K562 (cell line): Measurements from ENCODE around the gene GNA15. TPM values are rescaled to one million over a fixed set of nuclear protein-coding genes. Genes with fewer than 3 reads are reported as not detected.
A peak's percentile ranks its signal among the peaks of the same experiment; 100 is the strongest.

Experiments used
- E2F6 ChIP-seq, 2 experiments: IDR thresholded peaks; 2 replicates each; pipeline ENCODE4 v1.6.1; 2011; ENCODE audit warnings: borderline replicate concordance in 1 of 2, control low read depth in 1 of 2, low read depth in 1 of 2, low read length in 1 of 2, mild to moderate bottlenecking in 1 of 2, mixed read lengths in 1 of 2, moderate library complexity in 1 of 2; ENCODE audit not compliant: insufficient read depth in 1 of 2, insufficient read length in 1 of 2, poor library complexity in 1 of 2, severe bottlenecking in 1 of 2; ENCODE audit errors: extremely low read depth in 1 of 2
- GABPB1 ChIP-seq: sonication (generic); formaldehyde crosslinking; IDR thresholded peaks from 2 replicates; pipeline ENCODE4 v1.8.0; 2022; ENCODE audit warnings: mild to moderate bottlenecking, missing genetic modification reagents
- HMGN3 ChIP-seq: IDR thresholded peaks from 2 replicates; pipeline ENCODE4 v1.6.1; 2011; ENCODE audit warnings: borderline replicate concordance, low read depth, mild to moderate bottlenecking, mixed read lengths, low read length; ENCODE audit not compliant: insufficient read length; ENCODE audit errors: extremely low read depth
- HSF4 ChIP-seq: fragments of 250-450 bp; sonication (Bioruptor Pico); IDR thresholded peaks from 2 replicates; pipeline ENCODE4 v2.1.2; 2022; ENCODE audit warnings: mild to moderate bottlenecking, moderate library complexity, borderline replicate concordance
- KAT7 ChIP-seq: sonication (generic); formaldehyde crosslinking; IDR thresholded peaks from 2 replicates; pipeline ENCODE4 v1.8.0; 2022; ENCODE audit warnings: missing genetic modification reagents, mild to moderate bottlenecking, borderline replicate concordance
- MYBL2 ChIP-seq, 2 experiments: fragments of 450-650 bp in 1 of 2; sonication (generic) in 1 of 2; formaldehyde crosslinking in 1 of 2; IDR thresholded peaks; 2 replicates each; pipeline versions ENCODE4 v1.6.1 to v1.8.1; 2017 to 2022; ENCODE audit warnings: borderline replicate concordance in 1 of 2, inconsistent platforms in 1 of 2, low read depth in 1 of 2, mild to moderate bottlenecking in 1 of 2, missing genetic modification reagents in 1 of 2, moderate library complexity in 1 of 2
- RNF2 ChIP-seq: sonication (generic); IDR thresholded peaks from 2 replicates; pipeline ENCODE4 v1.6.1; 2016
- ZFX ChIP-seq: sonication (generic); formaldehyde crosslinking; IDR thresholded peaks from 2 replicates; pipeline ENCODE4 v1.8.0; 2022; ENCODE audit warnings: mild to moderate bottlenecking, missing genetic modification reagents, moderate library complexity
- ZNF133 ChIP-seq: fragments of 250-450 bp; sonication (Bioruptor Pico); IDR thresholded peaks from 2 replicates; pipeline ENCODE4 v1.4.0; 2020; ENCODE audit warnings: mild to moderate bottlenecking
- polyA plus RNA-seq, 8 experiments: library from polyadenylated mRNA; depleted of rRNA in 4 of 8; stranded (reverse) in 5 of 8; unstranded in 3 of 8; fragments of >200 nt; fragmentation: Nextera tagmentation in 2 of 8; fragmentation: Illumina TruSeq in 1 of 8; extraction: Ambion mirVana in 2 of 8; extraction: Trizol in 1 of 8; gene quantifications; 2 replicates each; pipeline versions ENCODE4 v1.2.1 to v1.2.3, GENCODE V29; 2011 to 2014; ENCODE audit warnings: inconsistent platforms in 1 of 8, missing spikeins in 1 of 8
- total RNA-seq, 7 experiments: library from RNA; depleted of rRNA in 6 of 7; stranded (reverse); fragments of >200 nt in 6 of 7; fragmentation: Illumina TruSeq in 2 of 7; extraction: Trizol in 2 of 7; gene quantifications; 2 replicates each; pipeline versions ENCODE4 v1.2.1 to v1.2.3, GENCODE V29; 2011 to 2021; ENCODE audit warnings: low replicate concordance in 1 of 7
- TF ChIP-seq, protein P1 (sequence below), 2 experiments: fragments of 450-650 bp in 1 of 2; sonication (generic) in 1 of 2; formaldehyde crosslinking in 1 of 2; IDR thresholded peaks; 2 replicates each; pipeline versions ENCODE4 v1.7.1 to v1.9.0; 2016 to 2022; ENCODE audit warnings: inconsistent platforms in 1 of 2, mild to moderate bottlenecking in 1 of 2, missing genetic modification reagents in 1 of 2
- TF ChIP-seq, protein P2 (sequence below), 2 experiments: IDR thresholded peaks; 2 replicates each; pipeline ENCODE4 v1.6.1; 2012; ENCODE audit warnings: improper control_type of control experiment in 2 of 2, low read depth in 2 of 2, low read length in 2 of 2, borderline replicate concordance in 1 of 2

GNA15 gene
- total and polyA plus RNA-seq, 9 of the 15 experiments (the other 6 are each of a cell fraction or from before 2014, with no cell fraction given), result 0.03 to 0.24 (median 0.11) TPM; not detected in 1

- TF ChIP-seq, protein P1, sequence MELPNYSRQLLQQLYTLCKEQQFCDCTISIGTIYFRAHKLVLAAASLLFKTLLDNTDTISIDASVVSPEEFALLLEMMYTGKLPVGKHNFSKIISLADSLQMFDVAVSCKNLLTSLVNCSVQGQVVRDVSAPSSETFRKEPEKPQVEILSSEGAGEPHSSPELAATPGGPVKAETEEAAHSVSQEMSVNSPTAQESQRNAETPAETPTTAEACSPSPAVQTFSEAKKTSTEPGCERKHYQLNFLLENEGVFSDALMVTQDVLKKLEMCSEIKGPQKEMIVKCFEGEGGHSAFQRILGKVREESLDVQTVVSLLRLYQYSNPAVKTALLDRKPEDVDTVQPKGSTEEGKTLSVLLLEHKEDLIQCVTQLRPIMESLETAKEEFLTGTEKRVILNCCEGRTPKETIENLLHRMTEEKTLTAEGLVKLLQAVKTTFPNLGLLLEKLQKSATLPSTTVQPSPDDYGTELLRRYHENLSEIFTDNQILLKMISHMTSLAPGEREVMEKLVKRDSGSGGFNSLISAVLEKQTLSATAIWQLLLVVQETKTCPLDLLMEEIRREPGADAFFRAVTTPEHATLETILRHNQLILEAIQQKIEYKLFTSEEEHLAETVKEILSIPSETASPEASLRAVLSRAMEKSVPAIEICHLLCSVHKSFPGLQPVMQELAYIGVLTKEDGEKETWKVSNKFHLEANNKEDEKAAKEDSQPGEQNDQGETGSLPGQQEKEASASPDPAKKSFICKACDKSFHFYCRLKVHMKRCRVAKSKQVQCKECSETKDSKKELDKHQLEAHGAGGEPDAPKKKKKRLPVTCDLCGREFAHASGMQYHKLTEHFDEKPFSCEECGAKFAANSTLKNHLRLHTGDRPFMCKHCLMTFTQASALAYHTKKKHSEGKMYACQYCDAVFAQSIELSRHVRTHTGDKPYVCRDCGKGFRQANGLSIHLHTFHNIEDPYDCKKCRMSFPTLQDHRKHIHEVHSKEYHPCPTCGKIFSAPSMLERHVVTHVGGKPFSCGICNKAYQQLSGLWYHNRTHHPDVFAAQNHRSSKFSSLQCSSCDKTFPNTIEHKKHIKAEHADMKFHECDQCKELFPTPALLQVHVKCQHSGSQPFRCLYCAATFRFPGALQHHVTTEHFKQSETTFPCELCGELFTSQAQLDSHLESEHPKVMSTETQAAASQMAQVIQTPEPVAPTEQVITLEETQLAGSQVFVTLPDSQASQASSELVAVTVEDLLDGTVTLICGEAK (IDR thresholded peaks at IDR 0.05), result peak; percentile 44; the same call in 1 of the 2 replicates
- TF ChIP-seq, protein P1 (CRISPR knock-in tag; IDR thresholded peaks at IDR 0.05), result no peak
- no peak for TF ChIP-seq MYBL2 (IDR thresholded peaks at IDR 0.05; ENCODE audit: low read depth)
- TF ChIP-seq MYBL2 (CRISPR knock-in tag; IDR thresholded peaks at IDR 0.05; ENCODE audit: borderline replicate concordance), result no peak
- TF ChIP-seq, protein P2, sequence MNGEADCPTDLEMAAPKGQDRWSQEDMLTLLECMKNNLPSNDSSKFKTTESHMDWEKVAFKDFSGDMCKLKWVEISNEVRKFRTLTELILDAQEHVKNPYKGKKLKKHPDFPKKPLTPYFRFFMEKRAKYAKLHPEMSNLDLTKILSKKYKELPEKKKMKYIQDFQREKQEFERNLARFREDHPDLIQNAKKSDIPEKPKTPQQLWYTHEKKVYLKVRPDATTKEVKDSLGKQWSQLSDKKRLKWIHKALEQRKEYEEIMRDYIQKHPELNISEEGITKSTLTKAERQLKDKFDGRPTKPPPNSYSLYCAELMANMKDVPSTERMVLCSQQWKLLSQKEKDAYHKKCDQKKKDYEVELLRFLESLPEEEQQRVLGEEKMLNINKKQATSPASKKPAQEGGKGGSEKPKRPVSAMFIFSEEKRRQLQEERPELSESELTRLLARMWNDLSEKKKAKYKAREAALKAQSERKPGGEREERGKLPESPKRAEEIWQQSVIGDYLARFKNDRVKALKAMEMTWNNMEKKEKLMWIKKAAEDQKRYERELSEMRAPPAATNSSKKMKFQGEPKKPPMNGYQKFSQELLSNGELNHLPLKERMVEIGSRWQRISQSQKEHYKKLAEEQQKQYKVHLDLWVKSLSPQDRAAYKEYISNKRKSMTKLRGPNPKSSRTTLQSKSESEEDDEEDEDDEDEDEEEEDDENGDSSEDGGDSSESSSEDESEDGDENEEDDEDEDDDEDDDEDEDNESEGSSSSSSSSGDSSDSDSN (IDR thresholded peaks at IDR 0.05; ENCODE audit: borderline replicate concordance in 1 of 2, low read depth in 2 of 2, low read length in 2 of 2), result 0 out of 4 replicates have a peak, but pooled peaks of 1 of the 2 experiments have one; percentile 37
- peak; percentile 38 for TF ChIP-seq ZFX
- TF ChIP-seq RNF2, result no peak
- TF ChIP-seq HMGN3, result peak; percentile 3
- no peak for TF ChIP-seq ZNF133 (CRISPR knock-in tag)
- peak in 1 of 2 experiments; percentile 55 for TF ChIP-seq E2F6 (IDR thresholded peaks at IDR 0.05; ENCODE audit: borderline replicate concordance in 1 of 2, extremely low read depth in 1 of 2, insufficient read depth in 1 of 2, insufficient read length in 1 of 2, low read depth in 1 of 2, low read length in 1 of 2, poor library complexity in 1 of 2, severe bottlenecking in 1 of 2)
- TF ChIP-seq GABPB1 (CRISPR knock-in tag), result peak; percentile 28; the same call in 1 of the 2 replicates
- TF ChIP-seq KAT7 (CRISPR knock-in tag), result no peak
- TF ChIP-seq HSF4 (CRISPR knock-in tag), result no peak
Measured at GRCh38 chr19:3094601-3095440, 41.0 kb upstream of the GNA15 start (continued).
